ENCODE results near the gene DIS3L2.

GRCh38 chr2:232242316-232242715 lies 280.8 kb downstream of the DIS3L2 start:
- TF ChIP-seq POLR2A (IDR thresholded peaks at IDR 0.05; ENCODE audit: low read depth), result no peak
- TF ChIP-seq, protein P1, sequence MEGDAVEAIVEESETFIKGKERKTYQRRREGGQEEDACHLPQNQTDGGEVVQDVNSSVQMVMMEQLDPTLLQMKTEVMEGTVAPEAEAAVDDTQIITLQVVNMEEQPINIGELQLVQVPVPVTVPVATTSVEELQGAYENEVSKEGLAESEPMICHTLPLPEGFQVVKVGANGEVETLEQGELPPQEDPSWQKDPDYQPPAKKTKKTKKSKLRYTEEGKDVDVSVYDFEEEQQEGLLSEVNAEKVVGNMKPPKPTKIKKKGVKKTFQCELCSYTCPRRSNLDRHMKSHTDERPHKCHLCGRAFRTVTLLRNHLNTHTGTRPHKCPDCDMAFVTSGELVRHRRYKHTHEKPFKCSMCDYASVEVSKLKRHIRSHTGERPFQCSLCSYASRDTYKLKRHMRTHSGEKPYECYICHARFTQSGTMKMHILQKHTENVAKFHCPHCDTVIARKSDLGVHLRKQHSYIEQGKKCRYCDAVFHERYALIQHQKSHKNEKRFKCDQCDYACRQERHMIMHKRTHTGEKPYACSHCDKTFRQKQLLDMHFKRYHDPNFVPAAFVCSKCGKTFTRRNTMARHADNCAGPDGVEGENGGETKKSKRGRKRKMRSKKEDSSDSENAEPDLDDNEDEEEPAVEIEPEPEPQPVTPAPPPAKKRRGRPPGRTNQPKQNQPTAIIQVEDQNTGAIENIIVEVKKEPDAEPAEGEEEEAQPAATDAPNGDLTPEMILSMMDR (IDR thresholded peaks at IDR 0.05), result no peak
- no peak for TF ChIP-seq EP300 (IDR thresholded peaks at IDR 0.05)
- TF ChIP-seq POLR2AphosphoS5 (IDR thresholded peaks at IDR 0.05), result no peak

Data from esophagus muscularis mucosa (tissue), 4 donors.